HG03095 (cell line): ENCODE measurements around the gene MYPOP.
A peak's percentile ranks its signal among the peaks of the same experiment; 100 is the strongest.
"Not testable (repeated sequence)": the region's sequence is repeated elsewhere in the genome, so short reads cannot be mapped to it uniquely, and the experiment has no call there.

ENCODE experiments used
- ATAC-seq: cut with Tn5 transposase; IDR thresholded peaks from one replicate; pipeline ENCODE4 v1.9.1; 2021; ENCODE audit warnings: moderate library complexity; ENCODE audit not compliant: unreplicated experiment

Gene MYPOP

DNA sequence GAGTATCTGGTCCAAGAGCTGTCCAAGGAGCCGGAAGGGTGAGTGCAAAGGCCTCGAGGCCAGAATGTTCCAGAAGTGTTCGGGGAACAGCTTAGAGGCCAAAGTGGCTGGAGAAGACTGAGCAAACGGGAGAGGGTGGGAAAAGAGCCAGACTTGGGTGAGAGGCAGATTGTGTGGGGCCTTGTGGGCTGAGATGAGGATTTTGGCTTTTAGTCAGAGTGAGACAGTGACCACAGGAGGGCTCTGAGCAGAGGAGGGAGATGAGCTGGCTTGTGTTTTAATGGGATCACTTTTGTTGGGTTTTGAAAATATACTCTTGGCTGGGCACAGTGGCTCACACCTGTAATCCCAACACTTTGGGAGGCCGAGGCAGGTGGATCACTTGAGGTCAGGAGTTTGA lies 6.5 kb upstream of the MYPOP start:
- ATAC-seq = no peak

DNA sequence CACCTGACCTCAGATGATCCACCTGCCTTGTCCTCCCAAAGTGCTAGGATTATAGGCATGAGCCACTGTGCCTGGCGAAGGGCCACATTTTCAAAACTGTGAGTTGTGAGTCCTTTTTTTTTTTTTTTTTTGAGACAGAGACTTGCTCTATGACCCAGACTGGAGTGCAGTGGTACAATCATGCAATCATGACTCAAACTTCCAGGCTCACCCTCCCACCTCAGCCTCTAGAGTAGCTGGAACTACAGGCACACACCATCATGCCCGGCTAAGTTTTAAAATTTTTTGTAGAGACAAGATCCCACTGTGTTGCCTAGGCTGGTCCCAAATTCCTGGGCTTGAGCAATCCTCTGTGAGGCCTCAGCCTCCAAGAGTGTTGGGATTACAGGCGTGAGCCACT lies 3.8 kb upstream of the MYPOP start:
- ATAC-seq = no peak

DNA sequence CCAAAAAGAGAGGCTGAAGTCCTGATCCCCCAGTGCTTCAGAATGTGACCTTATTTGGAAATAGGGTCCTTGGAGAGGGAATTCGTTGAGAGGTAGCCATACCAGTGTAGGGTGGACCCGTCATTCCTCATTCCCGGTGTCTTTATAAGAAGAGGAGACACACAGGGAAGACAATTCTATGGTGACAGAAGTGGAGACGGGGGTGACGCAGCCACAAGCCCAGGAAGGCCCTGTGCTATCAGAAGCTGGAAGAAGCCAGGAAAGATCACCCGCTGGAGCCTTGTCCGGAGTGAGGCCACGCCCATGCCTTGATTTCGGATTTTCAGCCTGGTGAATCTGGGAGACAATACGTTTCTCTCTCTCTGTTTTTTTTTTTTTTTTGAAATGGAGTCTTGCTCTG lies 2.6 kb upstream of the MYPOP start:
- no peak for ATAC-seq

DNA sequence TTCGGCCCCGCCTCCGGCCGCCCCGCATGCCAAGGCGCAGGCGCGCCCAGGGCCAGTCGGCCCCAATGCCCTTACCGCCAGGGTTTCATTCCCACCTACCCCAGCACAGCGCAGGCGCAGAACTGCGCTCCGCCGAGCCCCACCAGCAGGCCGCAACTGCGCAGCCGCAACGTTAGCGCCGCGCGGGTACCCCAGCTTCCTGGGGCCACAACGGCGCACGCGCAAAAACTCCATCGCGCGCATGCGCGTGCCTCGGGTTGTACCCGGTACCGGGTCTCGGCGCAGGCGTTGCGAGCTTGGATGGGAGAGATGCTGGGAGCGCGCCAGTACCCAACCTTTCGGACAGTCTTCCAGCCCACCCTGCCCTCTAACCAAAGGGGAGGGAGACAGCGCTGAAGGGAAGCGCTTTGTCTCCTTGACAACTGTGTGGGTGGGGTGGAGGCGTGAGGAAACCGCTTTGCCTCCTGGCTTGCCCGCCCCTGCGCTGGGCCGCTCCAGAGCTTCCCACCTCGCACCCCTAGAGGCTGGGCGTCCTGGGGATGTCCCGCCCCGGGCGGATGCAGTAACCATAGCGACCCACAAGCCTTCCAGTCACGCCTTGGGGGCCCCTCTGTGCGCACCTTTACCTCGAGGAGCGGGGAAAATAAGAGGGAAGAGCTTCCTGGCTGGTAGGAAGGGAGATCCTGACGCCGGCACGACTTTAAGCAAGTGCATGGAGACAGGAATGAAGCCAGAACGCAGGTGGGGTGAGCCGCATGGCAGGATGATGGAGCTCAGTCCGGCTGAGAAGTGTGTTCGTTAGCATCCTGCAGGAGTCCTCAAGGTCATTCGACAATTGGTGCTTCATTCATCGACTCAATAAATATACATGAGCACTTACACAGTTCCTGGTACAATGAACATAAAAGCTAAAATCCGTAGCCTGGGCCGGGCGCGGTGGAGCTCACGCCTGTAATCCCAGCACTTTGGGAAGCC lies 525 bp upstream of the MYPOP start:
- ATAC-seq = peak; percentile 68

DNA sequence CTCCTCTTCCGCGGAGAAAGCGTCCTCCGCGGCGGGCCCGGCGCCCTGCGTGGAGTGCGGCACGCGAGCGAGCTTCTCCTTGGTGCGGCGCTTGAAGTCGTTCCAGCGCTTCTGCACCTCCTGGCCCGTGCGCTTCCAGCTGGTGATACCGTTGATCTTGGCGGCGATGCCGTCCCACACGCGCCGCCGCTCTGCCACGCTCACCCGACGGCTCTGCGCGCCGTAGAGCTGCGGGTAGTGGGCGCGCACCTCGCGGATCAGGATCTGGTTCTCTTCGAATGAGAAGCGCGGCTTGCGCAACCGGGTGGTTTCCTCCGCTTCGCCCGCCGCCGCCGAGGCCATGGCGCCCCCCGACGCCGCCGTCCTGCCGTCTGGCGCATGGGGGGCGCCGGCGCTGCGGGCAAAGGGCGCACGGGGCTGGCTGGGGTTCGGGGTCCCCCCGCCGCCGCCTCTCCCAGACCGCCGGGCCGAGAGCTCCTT lies 941 bp downstream of the MYPOP start:
- ATAC-seq = no peak

DNA sequence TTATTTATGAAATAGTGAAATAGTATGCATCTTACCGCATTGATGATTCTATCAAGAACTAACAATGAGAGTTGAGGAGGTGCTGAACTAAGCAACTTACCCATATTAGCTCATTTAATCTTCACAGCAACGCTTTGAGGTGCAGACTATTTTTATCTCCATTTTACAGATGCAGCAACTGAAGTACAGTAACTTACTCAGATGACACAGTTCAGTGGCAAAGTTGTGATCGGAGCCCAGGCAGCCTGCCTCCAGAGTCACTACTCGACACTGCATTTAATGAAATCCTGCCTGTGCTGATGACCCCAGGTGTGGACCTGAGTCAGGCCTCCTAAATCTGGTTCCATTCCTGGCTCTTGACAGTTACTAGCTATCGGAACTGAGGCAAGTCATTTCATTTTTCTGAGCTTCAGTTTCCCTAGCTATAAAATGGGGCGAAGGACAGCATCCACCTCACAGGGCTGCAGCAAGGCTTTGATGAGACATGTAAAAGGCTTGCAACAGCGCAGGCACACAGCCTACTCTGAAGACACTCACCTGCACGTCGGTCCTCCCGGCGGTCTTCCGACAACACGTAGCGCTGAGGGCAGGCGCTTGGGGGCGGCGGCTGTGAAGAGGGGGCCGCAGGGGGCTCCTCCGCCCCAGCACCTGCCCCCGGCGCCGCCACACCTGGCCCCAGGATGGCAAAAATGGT lies 1.5 kb downstream of the MYPOP start:
- no peak for ATAC-seq

DNA sequence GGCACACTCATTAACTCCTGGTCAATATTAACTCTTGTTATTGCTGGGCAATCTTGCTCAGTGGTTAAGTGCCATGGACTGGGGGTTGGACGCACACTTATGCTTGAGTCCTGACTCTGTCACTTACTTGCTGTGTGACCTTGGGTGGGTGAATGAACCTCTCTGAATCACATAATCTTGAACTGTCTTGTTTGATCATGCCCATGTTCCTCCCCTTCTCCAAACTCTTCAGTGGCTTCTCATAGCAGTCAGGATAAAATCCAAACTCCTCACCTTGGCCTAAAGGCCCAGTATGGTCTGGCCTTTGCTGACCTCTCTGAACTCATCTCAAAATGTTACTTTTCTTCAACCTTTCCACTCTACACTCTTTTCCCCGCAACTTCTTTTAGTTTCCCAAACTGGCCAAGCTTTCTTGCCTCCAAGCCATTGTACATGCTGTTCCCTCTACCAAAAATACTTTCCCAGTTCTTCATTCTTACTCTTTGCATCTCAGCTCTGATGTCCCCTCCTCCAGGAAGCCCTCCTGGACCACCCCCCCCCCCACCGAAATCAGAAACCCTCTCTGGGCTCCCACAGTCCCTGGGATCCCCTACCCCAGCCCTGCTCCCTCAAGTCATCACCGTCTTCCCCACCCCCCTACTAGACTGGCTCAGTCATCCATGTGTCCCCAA lies 2.4 kb downstream of the MYPOP start:
- no peak for ATAC-seq

DNA sequence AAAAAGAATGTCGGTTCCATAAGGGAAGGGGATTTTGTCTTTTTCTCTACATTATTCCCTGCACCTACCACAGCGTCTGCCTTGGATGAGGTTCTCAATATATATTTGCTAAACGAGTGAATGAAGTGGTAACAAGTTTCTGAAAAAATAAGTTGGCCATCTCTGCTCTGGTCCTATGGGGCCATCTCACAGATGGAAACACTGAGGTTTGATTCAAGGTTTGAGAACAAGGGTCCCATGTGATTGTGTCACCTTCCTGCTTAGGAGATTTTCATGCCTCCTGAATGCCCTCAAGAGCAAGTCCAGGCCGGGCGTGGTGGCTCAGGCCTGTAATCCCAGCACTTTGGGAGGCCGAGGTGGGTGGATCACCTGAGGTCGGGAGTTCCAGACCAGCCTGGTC lies 3.2 kb downstream of the MYPOP start:
- ATAC-seq = no peak

DNA sequence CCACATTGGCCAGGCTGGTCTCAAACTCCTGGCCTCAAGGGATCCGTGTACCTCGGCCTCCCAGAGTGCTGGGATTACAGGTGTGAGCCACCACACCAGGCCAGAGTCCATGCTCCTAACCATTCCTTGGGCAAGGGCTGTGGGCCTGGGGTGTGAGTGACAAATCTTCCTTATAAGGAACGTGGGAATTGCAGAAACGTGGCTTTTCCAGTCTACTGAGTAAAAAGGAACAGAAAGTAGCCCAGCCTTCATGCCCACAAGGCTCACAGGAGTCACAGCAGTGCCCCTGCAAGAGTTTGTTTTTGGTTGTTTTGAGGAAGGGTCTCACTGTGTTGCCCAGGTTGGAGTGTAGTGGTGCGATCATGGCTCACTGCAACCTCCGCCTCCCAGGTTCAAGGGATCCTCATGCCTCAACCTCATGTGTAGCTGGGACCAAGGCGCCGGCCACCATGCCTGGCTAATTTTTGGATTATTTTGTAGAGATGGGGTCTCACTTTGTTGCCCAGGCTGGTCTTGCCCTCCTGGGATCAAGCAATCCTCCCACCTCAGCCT lies 5.1 kb downstream of the MYPOP start:
- ATAC-seq = no peak

DNA sequence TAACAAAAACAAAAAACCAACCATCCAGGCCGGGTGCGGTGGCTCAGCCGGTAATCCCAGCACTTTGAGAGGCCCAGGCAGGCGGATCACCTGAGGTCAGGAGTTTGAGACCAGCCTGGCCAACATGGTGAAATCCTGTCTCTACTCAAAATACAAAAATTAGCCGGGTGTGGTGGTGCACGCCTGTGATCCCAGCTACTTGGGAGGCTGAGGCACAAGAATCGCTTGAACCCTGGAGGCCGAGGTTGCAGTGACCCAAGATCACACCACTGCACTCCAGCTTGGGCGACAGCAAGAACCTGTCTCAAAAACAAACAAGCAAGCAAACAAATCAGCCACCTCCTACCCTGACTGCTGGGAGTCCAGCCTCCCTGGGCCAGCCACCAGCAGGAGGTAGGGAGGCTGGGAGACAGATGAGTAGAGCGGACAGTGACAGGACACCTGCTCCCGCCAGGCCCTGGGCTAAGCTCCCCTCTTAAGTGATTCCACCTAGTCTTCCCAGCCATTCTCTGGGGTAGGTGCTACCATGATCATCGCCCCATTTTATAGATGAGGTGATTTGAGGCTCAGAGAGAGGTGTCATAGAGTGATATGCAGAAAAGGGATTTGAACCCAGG lies 6.3 kb downstream of the MYPOP start:
- not testable (repeated sequence) for ATAC-seq

DNA sequence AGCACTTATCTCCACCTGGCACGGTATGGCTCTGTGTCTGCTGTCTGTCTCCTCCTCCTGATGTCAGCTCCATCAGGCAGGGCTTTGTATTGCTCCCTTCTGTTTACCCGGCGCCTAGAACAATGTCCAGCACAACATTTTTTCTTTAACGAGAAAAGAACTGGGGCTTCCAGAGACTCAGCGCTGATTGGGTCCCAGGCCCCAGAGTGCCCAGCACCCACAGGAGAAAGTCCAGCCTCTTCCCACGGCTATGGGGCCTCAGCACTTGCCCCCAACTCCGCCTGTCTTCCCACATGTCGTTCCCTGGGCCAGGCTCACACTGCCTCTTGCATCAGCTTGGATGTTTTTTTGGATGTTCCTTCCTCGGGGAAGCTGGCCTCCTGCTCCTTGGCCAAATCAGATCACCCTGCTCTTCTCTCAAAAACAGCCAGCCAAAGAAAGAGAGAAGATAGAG lies 6.9 kb downstream of the MYPOP start:
- no peak for ATAC-seq

DNA sequence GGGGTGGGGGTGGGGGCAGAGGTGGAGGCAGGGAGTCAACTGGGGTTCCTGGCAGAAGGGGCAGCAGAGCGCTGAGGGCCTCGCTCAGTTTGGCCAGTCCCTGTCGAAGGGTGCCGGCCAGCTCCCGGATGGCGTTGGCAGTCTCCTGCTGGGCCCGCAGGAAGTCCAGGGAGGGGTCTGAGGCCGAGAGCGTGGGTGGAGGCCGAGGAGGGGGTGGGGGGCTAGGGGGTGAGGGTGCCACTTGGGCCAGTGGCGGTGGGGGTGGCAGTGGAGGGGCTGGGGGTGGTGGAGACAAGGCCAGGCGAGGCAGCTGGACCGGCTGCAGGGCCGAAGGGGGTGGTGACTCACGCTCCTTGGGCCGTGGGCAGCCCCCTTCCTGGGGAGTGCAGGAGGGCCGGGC lies 11.5 kb downstream of the MYPOP start:
- no peak for ATAC-seq

DNA sequence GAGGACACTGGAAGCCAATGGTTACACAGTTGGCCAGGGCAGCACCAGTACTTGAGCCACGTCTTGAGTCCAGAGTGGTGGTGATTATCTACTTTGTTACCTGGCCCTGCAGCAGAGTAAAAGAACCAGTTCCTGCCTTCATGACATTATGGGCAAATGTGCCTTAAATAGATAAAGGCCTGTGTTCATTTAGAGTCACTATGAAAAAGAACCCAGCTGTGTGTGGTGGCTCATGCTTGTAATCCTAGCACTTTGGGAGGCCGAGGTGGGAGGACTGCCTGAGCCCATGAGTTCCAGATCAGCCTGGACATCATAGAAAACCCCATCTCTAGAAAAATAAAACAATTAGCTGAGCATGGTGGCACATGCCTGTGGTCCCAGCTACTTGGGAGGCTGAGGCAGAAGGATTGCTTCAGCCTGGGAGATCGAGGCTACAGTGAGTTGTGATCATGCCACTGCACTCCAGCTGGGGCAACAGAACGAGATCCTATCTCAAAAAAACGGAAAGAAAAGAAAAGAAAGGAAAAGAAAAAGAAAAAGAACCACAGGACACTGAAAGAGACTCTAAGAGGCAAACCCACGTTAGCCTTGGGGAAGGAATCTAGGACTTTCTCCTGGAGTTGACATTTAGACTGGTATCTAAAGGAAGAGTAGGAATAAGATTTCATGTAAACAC lies 13.1 kb downstream of the MYPOP start:
- ATAC-seq = no peak

DNA sequence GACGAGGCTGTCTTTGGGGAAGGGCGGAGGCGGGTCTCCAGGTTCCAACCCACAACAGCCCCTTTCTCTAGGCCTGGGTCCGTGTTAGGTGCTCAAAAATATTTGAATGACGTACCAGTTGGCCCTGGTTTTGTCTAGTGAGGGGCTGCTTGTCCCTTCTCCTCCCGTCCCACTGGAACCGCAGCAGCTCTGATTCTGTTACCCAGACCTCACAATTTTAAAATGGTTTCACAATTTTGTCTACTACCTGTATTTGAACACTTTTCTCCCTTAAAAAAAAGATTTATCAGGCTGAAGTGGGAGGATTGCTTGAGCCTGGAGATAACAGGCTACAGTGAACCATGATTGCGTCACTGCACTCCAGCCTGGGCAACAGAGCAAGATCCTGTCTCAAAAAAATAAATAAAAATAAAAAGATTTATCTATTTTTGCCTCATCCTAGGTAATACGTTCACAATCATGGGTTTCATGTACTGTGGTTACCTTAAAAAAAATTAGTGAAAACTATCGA lies 15.2 kb downstream of the MYPOP start:
- ATAC-seq = no peak

DNA sequence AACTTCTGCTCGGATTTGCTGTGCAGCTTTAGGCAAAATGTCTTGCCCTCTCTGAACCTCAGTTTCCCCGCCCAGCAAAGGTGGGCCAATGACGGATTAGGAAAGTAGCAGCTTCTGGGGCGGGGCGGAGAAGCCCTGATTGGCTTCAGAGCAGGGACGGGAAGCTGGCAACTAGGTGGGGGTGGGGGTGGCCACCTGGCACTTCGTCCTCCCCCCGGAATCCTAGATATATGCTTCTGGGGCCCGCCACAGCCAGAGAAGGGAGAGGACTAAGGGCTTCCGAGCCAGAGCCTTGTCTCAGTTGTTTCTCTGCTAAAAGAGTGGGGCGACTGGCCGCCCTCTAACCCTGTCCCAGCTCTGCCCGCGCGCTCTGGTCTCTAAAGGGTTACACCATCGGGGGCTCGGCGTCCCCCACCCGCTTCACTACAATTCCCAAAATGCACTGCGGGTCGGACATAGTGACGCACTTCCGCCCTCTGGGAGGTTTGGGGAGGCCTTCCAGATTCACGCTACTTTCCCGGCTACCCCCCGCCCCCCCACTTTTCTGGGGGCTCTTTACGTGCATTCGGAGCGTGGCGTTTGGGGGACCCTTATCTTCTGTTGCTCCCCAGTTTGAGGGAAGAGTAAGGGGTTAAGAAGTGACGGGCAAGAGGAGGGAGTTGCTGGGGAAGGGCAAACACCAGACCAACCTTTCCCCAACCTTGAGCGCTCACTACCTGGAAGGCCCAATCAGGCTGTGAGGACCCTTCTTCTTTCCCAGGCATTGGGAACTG lies 15.8 kb downstream of the MYPOP start:
- peak; percentile 46 for ATAC-seq

DNA sequence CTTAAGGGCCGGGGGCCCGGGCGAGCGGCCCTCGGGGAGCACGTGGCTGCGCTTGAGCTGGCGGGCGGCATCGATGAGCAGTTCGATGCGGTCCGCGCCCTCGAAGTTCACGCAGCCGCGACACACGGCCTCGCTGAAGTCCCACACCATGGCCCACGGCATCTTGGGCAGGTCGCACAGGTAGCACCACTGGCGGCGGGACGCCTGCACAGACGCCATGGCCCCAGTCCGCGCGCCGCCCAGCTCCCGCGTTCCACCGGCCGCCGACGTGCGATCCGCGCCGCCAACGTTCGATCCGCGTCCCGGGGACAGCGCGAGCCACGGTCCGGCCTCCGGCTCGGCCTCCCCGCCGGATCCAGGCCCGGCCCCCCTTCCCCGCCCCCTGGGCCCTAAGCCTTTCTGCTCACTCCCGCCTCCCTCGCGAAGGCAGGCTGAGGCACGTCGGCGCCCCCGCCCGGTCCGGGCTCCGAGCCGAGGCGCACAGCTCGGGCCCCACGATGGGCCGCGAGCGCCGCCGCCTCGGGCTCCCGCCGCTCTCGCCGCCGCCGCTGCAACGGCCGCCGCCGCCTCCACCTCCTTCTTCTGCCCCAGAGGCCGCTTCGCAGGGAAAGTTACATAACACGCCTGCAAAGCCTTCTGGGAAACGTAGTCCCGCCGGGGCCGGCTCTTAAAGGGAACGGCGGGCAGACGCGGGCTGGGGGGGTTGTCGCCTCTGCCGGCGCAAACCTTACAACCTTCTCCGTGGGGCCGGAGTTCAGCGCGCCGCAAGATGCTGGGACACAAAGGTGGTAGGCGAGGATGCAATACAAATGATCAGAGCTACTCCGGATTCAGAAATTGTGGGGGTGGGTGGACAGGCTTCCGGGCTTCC lies 16.6 kb downstream of the MYPOP start, which contains the start of gene IRF2BP1:
TSS of gene IRF2BP1 (minus strand) at position 586 of the 871 bp plus-strand sequence. CDS start at position 219, 367 bp downstream.
- ATAC-seq = peak; percentile 31

DNA sequence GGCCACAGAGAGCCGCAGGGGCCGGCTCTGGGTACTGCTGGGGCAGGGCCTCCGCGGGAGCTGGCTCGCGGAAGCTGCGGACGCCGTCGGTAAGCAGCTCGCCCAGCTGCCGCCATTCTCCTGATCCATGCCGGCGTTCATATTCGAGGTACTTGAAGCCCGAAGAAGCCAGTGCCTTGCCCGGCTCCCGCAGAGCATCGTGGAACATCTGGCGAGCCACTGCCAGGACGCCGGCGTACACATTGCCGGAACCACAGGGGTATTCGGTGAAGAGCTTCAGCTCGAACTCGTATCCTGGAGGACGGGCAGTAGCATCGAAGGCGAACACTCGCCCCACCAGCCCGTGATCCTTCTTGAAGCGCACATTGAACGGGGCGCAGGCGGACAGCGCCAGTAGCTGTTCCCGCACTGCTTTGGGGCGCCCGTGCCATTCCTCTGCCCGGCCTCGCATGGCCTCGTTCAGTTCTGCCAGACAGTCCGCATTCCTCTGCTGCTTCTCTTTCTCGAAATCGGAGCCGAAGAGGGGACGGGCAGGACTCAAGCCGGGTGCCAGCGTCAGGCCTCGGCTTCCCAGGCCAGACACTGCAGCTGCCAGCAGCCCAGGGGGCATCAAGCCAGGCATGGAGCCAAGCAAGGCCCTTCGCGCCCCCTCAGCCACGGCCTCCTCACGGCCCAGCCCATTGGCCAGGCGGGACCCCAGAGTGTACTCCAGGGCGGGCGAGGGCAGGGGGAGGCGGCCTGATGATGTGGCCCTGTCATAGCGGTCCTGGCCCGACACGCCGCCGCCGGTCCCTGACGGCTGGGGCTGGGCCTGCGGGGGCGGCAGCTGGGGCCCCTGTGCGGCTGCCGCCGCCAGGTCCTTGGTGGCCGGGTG lies 17.5 kb downstream of the MYPOP start:
- ATAC-seq = no peak
